Measurements from ENCODE around the gene TTLL5. TPM values are rescaled to one million over a fixed set of nuclear protein-coding genes. Genes with fewer than 3 reads are reported as not detected.
A peak's percentile ranks its signal among the peaks of the same experiment; 100 is the strongest.

Gene TTLL5
- total and polyA plus RNA-seq, 2 of the 4 experiments (the other 2 are of a cell fraction), result 11.9 to 16.7 TPM

- POLR2A ChIA-PET (ENCODE audit: unreplicated experiment), result no interaction called here
- DNase-seq (peak; percentile 55), ATAC-seq (ENCODE audit: low read depth) (no peak)
- H3K18ac ChIP-seq (ENCODE audit: low read depth, low read length), result no peak overlapping the region
- no peak overlapping the region for H2BK5ac ChIP-seq (ENCODE audit: low read depth, low read length, poor library complexity, severe bottlenecking)
- dilution Hi-C loops (cut with HindIII; ENCODE audit: low sequenced_read_pairs, unreplicated experiment), result no loop called here
- intact Hi-C loops (cut with micrococcal nuclease), result no loop called here
- H3K4me3 ChIP-seq (ENCODE audit: insufficient read depth, low read depth, low read length), result no peak overlapping the region
- no peak overlapping the region for H3K4ac ChIP-seq (ENCODE audit: low read depth, low read length)
- H2AFZ ChIP-seq (replicated peaks; ENCODE audit: low read length, poor library complexity), result no peak overlapping the region
- CTCF ChIA-PET, result no interaction called here
- H2BK20ac ChIP-seq (ENCODE audit: low read depth, low read length), result no peak overlapping the region
- no peak overlapping the region for H3K9ac ChIP-seq (ENCODE audit: low read depth, low read length)
- H4K91ac ChIP-seq (ENCODE audit: insufficient read depth, low read depth, low read length), result no peak overlapping the region
- H3K27me3 ChIP-seq (ENCODE audit: control insufficient read depth, insufficient read depth, low read length), result no peaks in the 10 kb centered on the region
- no peaks in the 10 kb centered on the region for H3K9me3 ChIP-seq (ENCODE audit: control insufficient read depth, insufficient read depth, low read length)
- H2AK5ac ChIP-seq (ENCODE audit: low read depth, low read length), result no peak overlapping the region
- peaks cover 17% of the 10 kb centered on the region for H3K4me1 ChIP-seq (ENCODE audit: control insufficient read depth, insufficient read depth, low read length)
- H3K14ac ChIP-seq (replicated peaks; ENCODE audit: low read depth, low read length), result no peak overlapping the region
- no peak overlapping the region for H2BK120ac ChIP-seq (ENCODE audit: low read depth, low read length)
- no peak overlapping the region for H3K56ac ChIP-seq (ENCODE audit: extremely low read depth, insufficient read depth, low read length)
- no peak overlapping the region for H4K5ac ChIP-seq (ENCODE audit: low read depth, low read length)
- in situ Hi-C loops (cut with MboI; ENCODE audit: low sequenced_read_pairs), result no loop called here
- no CpG with 5 or more reads among the region's 3 CpGs for WGBS, 2 experiments (ENCODE audit: extremely low coverage in 2 of 2, insufficient read length in 1 of 2)
- H4K20me1 ChIP-seq (ENCODE audit: insufficient read depth, low read length), result no peaks in the 10 kb centered on the region
- TF ChIP-seq MXI1 (IDR thresholded peaks at IDR 0.05; ENCODE audit: borderline replicate concordance, low read depth, low read length) (no peak), USF2 (IDR thresholded peaks at IDR 0.05; ENCODE audit: low read depth, low read length) (no peak), BHLHE40 (IDR thresholded peaks at IDR 0.05; ENCODE audit: low read depth, low read length) (no peak), POLR2A (IDR thresholded peaks at IDR 0.05; ENCODE audit: low read depth, low read length) (no peak), MAFK (IDR thresholded peaks at IDR 0.05; ENCODE audit: low read depth, low read length) (no peak), FOS (IDR thresholded peaks at IDR 0.05; ENCODE audit: low read depth, low read length) (no peak)
- H3K27ac ChIP-seq (ENCODE audit: insufficient read depth, low read length), result no peak overlapping the region
- no peaks in the 10 kb centered on the region for H3K79me1 ChIP-seq (ENCODE audit: low read depth in 1 of 2, low read length in 2 of 2)
- peaks cover 11% of the 10 kb centered on the region for H3K9me1 ChIP-seq (ENCODE audit: insufficient read depth, low read length)
- no peak overlapping the region for H3K4me2 ChIP-seq (ENCODE audit: low read depth, low read length)
- no peaks in the 10 kb centered on the region; the same call in 1 of the 2 replicates for H3K36me3 ChIP-seq (ENCODE audit: control insufficient read depth, insufficient read depth, low read length)
- no peak overlapping the region for H2BK15ac ChIP-seq (ENCODE audit: low read depth, low read length)
- no TSS peak for BruUV-seq (replicated peaks)
- H4K8ac ChIP-seq (ENCODE audit: low read depth in 2 of 2, low read length in 2 of 2), result no peak overlapping the region
- H2AK9ac ChIP-seq (replicated peaks; ENCODE audit: low read depth, low read length, poor library complexity), result no peak overlapping the region
- no peak overlapping the region for H3K23ac ChIP-seq (ENCODE audit: low read depth, low read length)
Observed at GRCh38 chr14:75826599-75826998, 165.6 kb downstream of the TTLL5 start.
